Measurements from ENCODE around the gene SIAH3. TPM values are rescaled to one million over a fixed set of nuclear protein-coding genes. Genes with fewer than 3 reads are reported as not detected.

SIAH3 gene
- total and polyA plus RNA-seq, 2 experiments from 2014 or later = 0.13 to 0.17 TPM

DNA sequence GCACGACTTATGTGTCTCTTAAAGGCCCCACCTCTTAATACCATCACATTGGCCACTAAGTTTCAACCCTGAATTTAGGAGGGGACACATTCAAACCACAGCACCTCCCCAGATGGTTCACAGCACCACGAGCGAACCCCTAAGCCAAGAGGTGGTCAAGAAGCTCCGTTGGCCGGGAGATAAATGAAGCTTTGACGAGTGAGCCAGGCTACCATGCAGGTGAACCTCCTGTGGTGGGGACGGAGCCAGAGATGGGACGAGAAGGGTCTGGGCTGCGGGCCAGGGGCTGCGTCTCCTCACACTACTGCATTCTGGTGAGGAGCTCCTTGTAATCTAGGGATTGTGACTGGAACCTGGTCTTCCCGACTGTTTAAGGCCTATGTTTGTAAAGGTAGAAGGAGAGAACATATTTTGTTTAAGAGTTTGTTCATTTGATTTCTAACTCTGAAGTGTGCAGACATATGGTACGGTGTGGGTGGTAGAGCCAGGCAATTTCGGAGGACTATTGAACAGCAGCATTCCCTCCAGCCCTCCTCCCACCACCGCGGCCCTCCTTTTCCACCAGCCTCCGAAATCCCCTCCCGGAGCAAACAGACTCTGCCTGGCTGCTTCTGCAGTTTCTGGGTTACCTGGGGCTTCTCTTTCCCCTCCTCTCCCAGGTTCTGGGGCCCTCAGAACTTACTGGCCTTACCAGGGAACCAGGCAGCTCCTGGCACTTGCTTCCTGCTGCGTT lies 31.3 kb downstream of the SIAH3 start:
- no peaks in the 10 kb centered on the region for H4K20me1 ChIP-seq (replicated peaks; ENCODE audit: insufficient read depth)
- H3K4me3 Mint-ChIP-seq = no peak overlapping the region
- no peaks in the 10 kb centered on the region for H3K79me2 ChIP-seq (replicated peaks; ENCODE audit: insufficient read depth)
- H3K36me3 Mint-ChIP-seq (ENCODE audit: low read depth) = no peaks in the 10 kb centered on the region
- ATAC-seq = no peak
- TF ChIP-seq NANOG (IDR thresholded peaks at IDR 0.05; ENCODE audit: borderline replicate concordance) = no peak
- TF ChIP-seq ZNF114 (CRISPR knock-in tag; IDR thresholded peaks at IDR 0.05) = no peak
- TF ChIP-seq, protein P1, sequence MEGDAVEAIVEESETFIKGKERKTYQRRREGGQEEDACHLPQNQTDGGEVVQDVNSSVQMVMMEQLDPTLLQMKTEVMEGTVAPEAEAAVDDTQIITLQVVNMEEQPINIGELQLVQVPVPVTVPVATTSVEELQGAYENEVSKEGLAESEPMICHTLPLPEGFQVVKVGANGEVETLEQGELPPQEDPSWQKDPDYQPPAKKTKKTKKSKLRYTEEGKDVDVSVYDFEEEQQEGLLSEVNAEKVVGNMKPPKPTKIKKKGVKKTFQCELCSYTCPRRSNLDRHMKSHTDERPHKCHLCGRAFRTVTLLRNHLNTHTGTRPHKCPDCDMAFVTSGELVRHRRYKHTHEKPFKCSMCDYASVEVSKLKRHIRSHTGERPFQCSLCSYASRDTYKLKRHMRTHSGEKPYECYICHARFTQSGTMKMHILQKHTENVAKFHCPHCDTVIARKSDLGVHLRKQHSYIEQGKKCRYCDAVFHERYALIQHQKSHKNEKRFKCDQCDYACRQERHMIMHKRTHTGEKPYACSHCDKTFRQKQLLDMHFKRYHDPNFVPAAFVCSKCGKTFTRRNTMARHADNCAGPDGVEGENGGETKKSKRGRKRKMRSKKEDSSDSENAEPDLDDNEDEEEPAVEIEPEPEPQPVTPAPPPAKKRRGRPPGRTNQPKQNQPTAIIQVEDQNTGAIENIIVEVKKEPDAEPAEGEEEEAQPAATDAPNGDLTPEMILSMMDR (conservative IDR thresholded peaks at IDR 0.05; ENCODE audit: low read depth in 2 of 2) = no peak
- TF ChIP-seq EZH2phosphoT487 (IDR thresholded peaks at IDR 0.05; ENCODE audit: unreplicated experiment) = no peak
- peaks cover 2% of the 10 kb centered on the region for H3K27me3 Mint-ChIP-seq (ENCODE audit: insufficient read depth, low read depth, poor library complexity)
- peaks cover 4% of the 10 kb centered on the region; the same call in 2 of the 3 replicates for H3K9me3 Mint-ChIP-seq
- no peaks in the 10 kb centered on the region for H3K9me2 ChIP-seq (ENCODE audit: insufficient read depth)
- no peak for DNase-seq (ENCODE audit: low spot score)
- no peak overlapping the region for H3K4me3 ChIP-seq
- no peak overlapping the region for H3K27ac ChIP-seq (ENCODE audit: low read depth)
- no peaks in the 10 kb centered on the region for H3K36me3 ChIP-seq (ENCODE audit: insufficient read depth)
- no peak overlapping the region for H3K27ac Mint-ChIP-seq
- no peaks in the 10 kb centered on the region for H3K27me3 ChIP-seq (ENCODE audit: insufficient read depth)
- H3K4me1 Mint-ChIP-seq = peaks cover 20% of the 10 kb centered on the region
- H3F3A ChIP-seq (replicated peaks; ENCODE audit: low read depth) = no peaks in the 10 kb centered on the region
- H3K4me2 ChIP-seq = no peak overlapping the region
- H2AFZ ChIP-seq = no peak overlapping the region
- H3K4me1 ChIP-seq (ENCODE audit: insufficient read depth) = peaks cover 12% of the 10 kb centered on the region

DNA sequence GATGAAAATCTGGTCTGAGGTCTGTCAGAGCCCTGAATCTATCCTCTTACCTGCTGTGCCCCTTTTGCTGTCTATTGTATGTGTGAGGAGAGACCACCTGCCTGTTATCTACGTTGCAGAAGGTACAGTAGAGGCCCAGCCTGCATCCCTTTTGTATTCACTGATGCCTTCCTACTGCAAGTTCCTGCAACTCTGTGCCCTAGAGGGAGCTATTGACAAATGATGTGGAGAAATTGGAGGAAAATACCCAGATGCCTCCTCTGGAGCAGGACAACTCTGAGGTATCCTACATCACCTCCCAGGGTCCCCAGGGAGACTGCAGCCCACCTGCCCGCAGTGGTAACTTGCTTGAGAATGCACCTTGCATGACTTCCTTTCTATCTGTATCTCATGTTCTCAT lies 33.7 kb downstream of the SIAH3 start:
- Histone ChIP-seq H3K4me3 (no peak overlapping the region), H3F3A (replicated peaks; ENCODE audit: low read depth) (no peaks in the 10 kb centered on the region), H3K27me3 (ENCODE audit: insufficient read depth) (no peaks in the 10 kb centered on the region), H3K4me1 (ENCODE audit: insufficient read depth) (peaks cover 10% of the 10 kb centered on the region), H3K36me3 (ENCODE audit: insufficient read depth) (no peaks in the 10 kb centered on the region), H3K9me2 (ENCODE audit: insufficient read depth) (no peaks in the 10 kb centered on the region), H3K4me2 (no peak overlapping the region), H3K79me2 (replicated peaks; ENCODE audit: insufficient read depth) (no peaks in the 10 kb centered on the region), H4K20me1 (replicated peaks; ENCODE audit: insufficient read depth) (no peaks in the 10 kb centered on the region), H3K27ac (ENCODE audit: low read depth) (no peak overlapping the region), H2AFZ (no peak overlapping the region)
- Mint-ChIP-seq H3K27me3 (ENCODE audit: insufficient read depth, low read depth, poor library complexity) (peaks cover 2% of the 10 kb centered on the region), H3K36me3 (ENCODE audit: low read depth) (no peaks in the 10 kb centered on the region), H3K4me3 (no peak overlapping the region), H3K27ac (no peak overlapping the region), H3K9me3 (peaks cover 4% of the 10 kb centered on the region; the same call in 2 of the 3 replicates), H3K4me1 (peaks cover 13% of the 10 kb centered on the region)
- TF ChIP-seq JUNB (IDR thresholded peaks at IDR 0.05; ENCODE audit: unreplicated experiment) = no peak
- TF ChIP-seq STAT1 (IDR thresholded peaks at IDR 0.05; ENCODE audit: unreplicated experiment) = no peak
- TF ChIP-seq, protein P1 (conservative IDR thresholded peaks at IDR 0.05; ENCODE audit: low read depth in 2 of 2) = peak; percentile 51 to 73
- no peak for TF ChIP-seq EZH2 (IDR thresholded peaks at IDR 0.05; ENCODE audit: low read depth, unreplicated experiment)
- TF ChIP-seq EZH2phosphoT487 (IDR thresholded peaks at IDR 0.05; ENCODE audit: unreplicated experiment) = no peak
- ATAC-seq (peak; percentile 65), DNase-seq (ENCODE audit: low spot score) (peak; percentile 43)

Data from GM23338 (cell line).